GM21360 (cell line): Measurements from ENCODE around the gene ABR.
"Not testable (repeated sequence)": the region's sequence is repeated elsewhere in the genome, so short reads cannot be mapped to it uniquely, and the experiment has no call there.

Experiments
- ATAC-seq: cut with Tn5 transposase; IDR thresholded peaks from one replicate; pipeline ENCODE4 v1.9.1; 2021; ENCODE audit warnings: mild to moderate bottlenecking, moderate library complexity; ENCODE audit not compliant: unreplicated experiment

Gene ABR

DNA sequence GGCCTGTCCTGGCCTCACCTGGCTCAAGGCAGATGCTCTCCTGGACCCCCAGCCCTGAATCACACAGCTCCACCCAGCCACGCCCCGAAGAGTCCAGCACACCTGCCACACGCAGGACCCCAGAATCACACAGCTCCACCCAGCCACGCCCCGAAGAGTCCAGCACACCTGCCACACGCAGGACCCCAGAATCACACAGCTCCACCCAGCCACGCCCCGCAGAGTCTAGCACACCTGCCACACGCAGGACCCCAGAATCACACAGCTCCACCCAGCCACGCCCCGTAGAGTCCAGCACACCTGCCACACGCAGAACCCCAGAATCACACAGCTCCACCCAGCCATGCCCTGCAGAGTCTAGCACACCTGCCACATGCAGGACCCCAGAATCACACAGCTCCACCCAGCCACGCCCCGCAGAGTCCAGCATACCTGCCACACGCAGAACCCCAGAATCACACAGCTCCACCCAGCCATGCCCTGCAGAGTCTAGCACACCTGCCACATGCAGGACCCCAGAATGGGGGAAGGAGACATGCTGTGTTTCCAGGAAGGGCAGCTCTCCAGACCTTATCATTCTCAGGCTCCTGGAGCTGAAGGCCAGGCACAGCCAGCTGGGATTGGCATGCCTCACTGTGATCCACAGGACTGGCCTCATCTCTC, 105.7 kb downstream of the ABR start:
- ATAC-seq, result not testable (repeated sequence)

DNA sequence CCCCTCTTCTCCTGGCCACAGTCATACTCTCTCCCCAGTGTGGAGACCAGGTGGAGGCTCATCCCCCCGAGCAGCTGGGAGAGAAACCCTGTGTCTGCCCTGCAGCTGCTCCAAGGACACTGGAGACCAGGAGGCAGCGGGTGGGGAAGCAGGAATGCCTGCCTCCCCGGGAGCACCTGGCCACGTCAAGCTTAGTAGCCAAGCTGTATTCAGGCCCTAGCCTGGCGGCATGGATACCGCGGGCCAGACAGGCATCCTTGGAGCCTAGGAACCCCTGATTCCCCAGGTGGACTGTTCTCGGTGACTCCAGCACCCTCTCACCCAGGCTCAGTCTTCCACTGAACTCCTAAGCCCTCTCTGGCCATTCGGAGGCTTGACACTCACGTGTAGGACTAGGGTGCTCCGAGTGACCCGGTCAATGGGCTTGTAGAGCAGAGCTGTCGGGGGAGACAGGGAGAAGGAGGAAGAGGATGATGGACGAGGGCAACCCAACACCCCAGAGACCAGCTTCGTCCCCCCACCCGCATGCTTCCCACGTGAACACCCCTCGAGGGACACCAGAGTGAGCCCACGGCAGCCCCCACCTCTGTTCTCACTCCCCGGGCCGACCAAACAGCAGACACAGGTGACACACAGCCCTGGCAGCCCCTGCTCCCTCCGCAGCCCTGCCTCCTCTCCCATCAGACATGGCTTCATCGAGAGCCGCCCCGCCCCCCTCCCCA, 106.4 kb downstream of the ABR start:
- no peak for ATAC-seq

DNA sequence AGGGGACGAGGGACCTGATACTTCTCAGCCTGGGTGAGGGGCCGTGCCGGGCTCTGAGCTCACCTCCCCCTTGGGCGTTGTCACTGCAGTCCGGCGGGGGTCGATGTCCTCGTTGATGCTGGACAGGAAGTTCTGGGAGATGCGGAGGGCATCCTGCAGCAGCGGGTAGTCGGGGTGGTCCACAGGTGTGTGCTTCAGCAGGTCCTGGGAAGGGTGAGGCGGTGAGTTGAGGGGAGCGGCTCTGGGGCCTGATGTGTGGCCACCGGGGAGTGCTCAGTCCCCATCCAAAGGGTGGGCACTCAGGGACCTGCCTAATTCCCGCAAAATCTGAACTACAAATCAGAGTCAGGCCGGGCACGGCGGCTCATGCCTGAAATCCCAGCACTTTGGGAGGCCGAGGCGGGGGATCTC, 107.2 kb downstream of the ABR start:
- ATAC-seq, result no peak

DNA sequence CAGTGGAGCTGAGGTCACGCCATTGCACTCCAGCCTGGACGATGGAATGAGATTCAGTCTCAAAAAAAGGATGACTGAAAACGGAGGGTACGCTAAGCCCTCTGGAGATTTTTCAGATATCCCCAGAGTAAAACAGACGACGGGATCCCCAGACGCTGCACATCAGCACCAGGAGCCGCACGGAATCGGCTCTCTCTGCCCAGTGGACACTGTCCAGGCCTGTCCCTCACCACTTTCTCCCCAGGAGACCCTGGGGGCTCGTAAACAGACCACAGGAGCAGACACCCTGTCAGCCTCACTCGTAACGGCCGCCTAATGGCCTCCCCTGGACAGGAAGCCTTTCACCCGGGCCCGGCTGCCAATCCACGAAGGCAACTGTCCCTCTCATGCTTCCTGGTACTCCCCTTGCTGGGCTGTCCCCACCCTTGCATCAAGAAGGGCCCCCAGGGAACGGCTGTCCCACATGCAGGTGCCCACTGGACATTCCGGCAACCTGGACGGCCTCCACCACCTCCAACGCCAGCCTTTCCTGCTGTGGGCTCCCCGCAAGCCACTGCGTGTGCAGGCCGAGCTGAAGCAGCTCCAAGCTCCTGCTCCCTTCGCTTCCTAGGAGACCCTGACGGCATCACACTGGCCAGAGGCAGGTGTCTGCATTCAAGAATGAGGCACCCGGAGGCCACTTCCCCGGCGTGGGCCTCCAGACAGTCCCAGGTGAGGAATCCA, 108.5 kb downstream of the ABR start:
- no peak for ATAC-seq

DNA sequence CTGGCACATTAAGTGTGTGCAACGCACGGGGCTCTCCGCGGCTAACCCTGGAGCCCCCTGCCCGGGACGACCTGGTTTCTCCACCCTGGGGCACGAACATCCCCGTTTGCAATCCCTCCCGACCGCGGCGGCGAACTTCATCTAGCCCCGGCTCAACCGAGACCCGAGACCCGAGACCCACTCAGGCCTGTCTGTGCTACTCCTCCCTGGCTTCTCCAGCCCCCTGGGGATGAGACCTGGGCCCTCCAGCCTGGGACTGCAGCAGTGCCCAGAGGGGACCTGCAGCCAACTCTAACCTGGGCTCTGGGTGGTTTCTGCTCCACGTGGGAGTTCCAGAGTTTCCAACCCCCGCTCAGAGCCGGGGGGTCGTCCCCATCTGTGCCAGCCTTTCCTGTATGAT, 109.4 kb downstream of the ABR start:
- no peak for ATAC-seq

DNA sequence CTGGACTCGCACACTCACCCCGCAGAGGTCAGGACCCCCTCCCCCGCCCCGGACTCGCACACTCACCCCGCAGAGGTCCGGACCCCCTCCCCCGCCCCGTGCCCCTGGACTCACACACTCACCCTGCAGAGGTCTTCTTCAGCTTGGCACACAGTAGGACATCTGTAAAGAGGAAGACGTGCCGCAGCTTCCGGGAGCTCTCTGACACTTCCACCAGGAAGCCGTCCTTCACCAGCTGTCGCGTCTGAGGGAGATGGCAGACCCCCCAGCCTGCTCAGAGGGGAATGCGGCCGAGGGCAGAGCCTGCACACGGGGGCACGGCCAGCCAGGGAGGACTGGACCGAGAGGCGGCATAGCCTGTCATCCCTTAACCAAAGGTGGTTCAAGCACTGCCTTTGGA, 109.9 kb downstream of the ABR start:
- ATAC-seq, result no peak

DNA sequence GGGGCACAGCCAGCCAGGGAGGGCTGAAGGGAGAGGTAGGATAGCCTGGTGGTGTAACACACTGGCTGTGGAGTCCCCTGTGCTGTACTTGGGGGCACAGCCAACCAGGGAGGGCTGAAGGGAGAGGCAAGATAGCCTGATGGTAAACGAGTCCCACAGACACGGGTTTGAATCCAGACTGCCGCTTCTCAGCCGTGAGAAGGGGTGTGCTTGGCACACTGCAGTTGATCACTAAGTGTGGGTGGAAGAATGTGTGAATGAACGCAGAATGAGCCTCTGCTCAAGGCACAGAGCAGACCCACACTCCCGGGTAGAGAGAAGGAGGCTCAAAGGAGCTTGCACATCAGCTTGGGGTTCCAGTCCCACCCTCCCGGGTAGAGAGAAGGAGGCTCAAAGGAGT, 111.4 kb downstream of the ABR start:
- no peak for ATAC-seq

DNA sequence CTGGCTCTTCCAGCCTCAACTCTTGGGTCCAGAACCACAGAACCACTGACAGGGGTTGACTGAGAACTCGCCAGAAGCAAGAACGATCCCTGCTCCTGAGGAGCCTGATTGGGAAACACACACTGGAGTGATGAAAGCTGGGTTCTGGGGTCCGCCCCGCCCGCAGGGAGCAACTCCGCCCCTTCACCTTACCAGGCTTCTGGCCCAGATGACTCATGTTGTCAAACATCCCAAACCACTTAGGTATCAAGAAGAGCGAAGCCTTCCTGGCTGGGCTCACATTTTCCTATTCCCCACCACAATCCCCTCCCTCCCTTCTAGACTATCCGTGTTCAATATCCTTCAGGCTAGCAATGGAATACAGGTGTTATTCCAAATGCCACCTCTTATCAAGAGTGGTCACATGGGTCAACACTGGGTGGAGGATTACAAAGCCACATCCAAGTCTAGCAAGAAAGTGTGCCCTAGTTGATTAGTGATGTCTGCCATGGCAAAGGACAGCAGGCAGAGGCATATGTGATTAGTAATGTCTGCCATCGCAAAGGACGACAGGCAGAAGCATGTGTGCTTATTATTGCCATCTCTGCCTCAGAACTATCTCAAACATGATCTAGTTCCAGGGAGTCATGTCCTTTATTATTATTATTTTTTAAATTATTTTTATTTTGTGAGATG, 112.4 kb downstream of the ABR start:
- no peak for ATAC-seq

DNA sequence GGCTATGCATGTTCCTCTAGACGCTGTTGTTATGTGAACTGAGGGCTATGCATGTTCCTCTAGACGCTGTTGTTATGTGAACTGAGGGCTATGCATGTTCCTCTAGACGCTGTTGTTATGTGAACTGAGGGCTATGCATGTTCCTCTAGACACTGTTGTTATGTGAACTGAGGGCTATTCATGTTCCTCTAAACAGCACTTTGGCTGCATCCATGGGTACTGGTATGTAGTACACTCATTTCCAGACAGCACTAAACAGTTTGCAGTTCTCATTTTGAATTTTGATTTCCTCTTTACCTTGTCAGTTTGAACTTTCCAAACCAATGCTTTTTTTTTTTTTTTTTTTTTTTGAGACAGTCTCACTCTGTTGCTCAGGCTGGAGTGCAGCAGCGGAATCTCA, 114.4 kb downstream of the ABR start:
- ATAC-seq, result not testable (repeated sequence)

DNA sequence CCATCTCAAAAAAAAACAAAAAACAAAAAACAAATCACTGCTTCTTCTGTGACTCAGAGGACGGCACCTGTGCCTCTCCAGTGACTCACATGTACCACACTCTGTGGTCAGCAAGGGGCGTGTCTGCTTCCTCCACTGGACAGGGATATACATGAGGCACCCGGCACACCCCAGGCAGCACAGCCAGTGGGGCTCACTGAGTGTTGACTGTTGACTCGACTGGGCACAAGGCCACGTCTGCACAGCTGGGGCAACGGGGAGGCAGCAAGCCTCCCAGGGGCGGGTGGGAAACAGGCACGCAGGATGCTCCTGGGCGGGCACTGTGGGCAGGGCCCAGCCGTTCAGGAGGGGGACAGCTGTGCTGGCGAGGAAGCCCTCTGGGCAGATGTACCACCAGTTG, 118.8 kb downstream of the ABR start:
- no peak for ATAC-seq

DNA sequence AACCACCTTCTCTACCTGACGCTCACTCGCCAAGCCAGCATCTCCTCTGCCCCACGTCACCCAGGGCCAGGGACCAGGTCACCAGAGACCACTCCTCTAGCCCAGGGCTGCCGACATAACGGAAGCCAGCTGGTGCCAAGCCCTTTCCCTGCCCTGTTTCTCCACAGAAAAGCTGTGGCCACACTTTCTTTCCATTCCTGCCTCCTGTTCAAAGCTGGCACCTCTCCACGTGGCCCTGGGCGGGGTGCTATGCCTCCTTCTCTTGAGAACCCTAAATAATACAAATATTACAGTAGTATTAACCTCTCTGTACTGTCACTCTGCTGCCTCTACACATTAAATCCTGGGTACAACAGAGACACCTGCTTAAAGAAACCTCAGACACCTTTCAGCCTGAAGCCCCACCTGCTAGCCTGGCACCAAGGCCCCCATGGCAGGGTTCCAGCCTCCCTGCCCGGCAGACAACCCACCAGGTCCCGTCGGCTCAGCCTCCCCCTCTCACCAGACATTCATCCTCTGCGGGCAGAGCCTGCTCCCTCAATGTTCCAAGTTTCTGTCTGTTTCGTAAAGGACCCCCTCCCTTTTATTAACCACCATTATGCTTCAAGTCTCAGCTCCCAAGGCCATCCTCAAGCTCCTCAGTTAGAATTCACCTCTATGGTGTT, 120.5 kb downstream of the ABR start:
- no peak for ATAC-seq

DNA sequence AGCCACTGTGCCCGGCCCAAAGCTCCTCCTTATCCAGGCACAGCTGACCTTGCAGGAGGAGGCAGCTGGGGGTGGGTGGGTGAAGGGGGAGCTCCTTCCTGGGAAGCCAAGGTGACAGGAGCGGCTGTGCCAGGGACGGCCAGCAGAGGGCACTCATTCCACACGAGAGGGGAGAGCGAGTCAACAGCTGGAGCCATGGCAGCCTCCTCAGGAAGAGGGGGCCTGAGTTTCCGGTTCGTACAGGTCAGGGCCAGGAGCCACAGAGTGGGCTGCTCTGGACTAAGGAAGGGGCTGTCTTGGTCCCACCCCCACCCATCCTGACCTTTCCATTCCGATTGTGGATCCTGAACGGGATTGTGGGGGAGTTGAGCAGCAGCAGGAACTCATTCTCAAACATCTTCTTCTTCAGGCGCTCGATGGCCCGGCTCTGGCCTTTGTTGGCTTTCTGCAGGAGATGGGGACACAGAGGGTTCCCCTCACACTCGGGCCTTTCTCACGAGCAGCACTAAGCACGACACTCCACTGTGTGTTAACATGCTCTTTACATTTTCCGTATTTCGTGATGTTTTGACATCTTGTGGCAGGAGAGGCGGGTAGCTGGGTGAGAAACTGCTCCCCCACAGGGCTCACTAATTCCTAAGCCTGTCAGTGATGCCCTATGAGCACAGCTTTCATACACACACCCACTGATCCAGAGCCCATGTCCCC, 121.2 kb downstream of the ABR start:
- ATAC-seq, result no peak

DNA sequence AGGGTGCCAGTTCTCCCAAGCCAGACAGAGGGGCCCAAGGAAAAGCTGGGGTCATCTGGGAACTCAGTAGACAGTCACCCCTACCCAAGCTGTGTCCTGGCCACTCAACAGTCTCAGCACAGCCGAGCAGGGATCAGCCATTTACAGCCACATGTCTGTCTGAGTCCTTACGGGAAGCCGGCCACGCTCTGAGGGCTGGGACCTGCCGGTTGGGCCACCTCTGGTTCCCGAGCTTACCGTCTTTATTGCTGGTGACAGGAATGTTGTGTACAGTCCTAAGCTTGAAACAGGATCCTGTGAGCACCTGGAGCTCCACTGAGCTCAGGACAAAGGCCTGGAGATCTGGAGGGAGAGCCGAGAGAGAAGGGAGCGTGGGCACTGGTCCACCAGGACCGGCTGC, 123.0 kb downstream of the ABR start:
- no peak for ATAC-seq

DNA sequence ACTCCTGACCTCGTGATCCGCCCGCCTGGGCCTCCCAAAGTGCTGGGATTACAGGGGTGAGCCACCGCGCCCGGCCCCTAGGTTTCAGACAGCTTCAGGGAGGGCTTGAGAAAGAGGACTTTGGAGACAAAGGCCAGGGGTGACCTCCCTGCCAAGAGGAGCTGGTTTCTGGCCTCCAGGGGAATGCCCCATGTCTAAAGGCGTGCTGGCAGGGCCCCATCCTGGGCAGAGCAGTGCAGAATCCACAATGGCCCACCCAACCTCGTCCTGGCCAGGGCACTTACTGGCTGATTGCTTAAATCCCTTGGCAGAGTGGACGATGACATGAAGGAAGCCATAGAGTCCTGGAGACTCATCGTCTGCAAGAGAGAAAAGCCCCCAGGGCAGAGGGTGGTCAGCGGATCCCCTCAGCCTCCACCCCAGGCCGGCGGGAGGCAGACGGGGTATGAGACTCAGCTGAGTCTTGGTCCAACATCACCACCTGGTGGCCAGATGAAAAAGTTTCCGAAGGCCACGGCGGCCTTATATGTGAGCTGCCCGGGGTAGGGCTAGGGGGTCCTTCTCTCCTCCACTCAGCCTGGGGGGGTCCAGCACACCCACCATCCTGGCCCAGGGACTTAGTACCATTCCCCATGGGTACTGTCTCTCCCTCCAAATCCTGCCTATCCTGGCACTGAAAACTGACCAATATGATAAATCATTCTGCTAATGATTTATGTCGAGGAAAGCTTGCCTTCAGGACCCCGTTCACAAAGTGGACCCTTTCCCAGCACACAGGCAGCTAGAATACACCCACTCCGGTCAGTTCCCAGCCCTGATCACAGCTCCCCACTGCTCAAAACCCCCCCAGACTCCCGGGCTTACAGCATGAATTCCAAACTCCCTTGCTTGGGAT, 123.8 kb downstream of the ABR start:
- ATAC-seq, result no peak

DNA sequence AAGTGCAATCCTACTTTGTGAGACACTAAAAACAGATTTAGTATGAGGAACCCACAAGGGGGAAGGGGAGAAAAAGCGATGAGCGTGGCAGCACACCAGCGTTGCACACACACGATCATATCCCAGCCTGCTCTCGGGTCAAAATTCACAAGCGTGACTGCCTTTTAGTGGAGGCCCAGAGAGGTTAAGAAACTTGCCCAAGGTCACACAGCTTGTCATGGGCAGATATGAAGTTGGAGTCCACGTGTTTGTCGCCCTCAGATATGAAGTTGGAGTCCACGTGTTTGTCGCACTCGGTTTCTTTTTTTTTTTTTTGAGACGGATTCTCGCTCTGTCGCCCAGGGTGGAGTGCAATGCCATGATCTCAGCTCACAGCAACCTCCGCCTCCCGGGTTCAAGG, 124.5 kb downstream of the ABR start:
- no peak for ATAC-seq

DNA sequence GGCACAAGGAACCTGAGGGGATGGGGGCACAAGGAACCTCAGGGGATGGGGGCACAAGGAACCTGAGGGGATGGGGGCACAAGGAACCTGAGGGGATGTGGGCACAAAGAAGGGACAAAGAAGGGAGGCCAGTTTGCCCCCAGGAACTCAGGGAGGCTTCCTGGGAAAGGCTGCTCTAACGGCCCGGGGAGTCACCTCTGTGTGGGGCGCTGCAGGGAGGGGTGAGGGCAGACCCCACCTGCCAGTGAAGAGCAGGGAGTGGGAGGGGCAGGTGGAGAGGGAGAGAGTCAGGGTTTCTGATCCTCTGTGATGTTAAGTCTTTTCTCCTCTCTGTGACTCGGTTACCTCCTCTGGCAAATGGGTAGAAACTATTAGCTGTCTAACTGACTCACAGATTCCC, 125.1 kb downstream of the ABR start:
- no peak for ATAC-seq

DNA sequence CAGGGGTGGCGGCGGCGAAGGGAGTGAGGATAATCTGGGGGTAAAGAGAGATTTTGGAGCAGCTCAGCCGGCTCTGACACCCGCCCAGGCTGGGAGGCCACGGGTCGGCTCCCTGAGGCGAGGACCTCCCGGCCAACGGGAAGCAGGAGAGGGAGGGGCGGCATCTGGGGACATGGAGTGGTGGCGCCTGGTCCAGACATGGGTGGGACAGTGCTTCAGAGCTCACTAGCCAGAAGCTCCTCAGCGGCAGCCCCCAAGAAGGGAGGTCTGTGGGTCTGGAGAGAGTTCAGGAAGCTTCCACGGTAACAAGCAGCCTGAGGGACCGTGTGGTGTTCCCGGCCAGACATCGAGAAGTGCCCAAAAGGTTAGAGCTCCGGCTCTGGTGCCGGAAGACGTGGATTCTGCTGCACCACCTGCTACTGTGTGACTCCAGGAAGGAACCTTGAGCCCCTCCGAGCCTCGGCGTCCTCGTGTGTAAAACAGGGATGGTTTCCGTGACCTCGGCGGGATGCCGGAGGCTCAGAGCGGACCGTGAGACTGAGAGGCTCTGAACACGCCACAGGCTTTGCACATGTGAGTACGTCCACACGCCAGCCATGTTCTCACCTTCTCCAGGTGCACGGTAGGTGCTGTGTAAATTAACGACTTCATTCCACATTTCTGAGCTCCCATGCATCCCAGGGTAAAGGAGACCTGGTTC, 126.0 kb downstream of the ABR start:
- ATAC-seq, result no peak

DNA sequence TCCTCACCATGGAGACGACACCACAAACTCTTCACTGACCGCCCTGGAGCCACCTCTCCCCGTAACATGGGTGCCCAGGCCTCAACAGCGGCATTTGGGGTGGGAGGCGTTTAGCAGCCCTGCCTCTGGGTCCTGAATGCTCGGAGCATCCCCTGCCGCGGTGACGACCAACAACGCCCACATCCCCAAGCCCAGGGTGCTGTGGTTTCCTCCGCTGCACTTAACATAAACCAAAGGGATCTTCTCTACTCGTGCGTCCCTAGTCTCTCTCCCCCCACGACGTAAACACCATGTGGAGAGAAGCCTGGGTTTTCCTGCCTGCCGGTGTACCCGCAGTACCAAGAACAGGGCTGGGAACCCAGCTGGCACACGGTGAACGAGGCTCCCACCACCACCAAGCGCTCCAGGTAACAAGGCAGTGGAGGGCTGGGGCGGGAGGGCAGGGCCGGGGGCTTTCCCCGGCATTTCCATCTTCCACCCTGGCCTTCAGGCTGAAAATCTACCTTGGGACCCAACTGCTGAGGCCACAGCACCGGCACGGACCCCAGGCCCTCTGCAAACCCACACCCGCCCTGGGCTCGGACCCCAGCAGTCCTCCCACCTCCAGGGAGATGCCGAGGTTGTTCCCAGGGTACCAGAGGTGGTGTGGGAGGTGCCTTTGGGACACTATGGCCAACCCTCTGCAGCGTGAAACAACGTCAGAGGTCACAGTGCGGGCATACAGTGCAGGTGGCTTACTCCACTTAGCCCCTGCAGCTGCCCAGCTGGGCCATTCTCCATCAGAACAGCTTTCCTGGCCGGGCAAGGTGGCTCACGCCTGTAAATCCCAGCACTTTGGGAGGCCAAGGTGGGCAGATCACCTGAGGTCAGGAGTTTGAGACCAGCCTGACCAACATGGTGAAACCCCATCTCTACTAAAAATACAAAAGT, 128.5 kb downstream of the ABR start:
- ATAC-seq, result no peak
